KOPT-K1 (cell line): ENCODE measurements around the gene ATG2A.

ENCODE experiments used
- H3K27ac ChIP-seq: fragments of 200-600 bp; sonication (generic); 2 replicates; pipeline ENCODE4 v1.5.1; 2016; ENCODE audit warnings: antibody characterized with exemption, mild to moderate bottlenecking, low read depth, low read length; ENCODE audit not compliant: poor library complexity, severe bottlenecking
- H3K36me3 ChIP-seq: fragments of 200-600 bp; sonication (generic); 2 replicates; pipeline ENCODE4 v1.5.1; 2017; ENCODE audit warnings: antibody characterized with exemption, mild to moderate bottlenecking, low read length, moderate library complexity; ENCODE audit not compliant: insufficient read depth
- H3K9me3 ChIP-seq: fragments of 200-600 bp; sonication (generic); 2 replicates; pipeline ENCODE4 v1.5.1; 2017; ENCODE audit warnings: antibody characterized with exemption, low read length, mild to moderate bottlenecking; ENCODE audit not compliant: insufficient read depth, poor library complexity, severe bottlenecking

ATG2A gene

GRCh38 chr11:64866173-64866491, 50.9 kb downstream of the ATG2A start:
- H3K36me3 ChIP-seq = peaks cover 18% of the 10 kb centered on the region
- H3K9me3 ChIP-seq = no peaks in the 10 kb centered on the region
- no peak overlapping the region for H3K27ac ChIP-seq

DNA sequence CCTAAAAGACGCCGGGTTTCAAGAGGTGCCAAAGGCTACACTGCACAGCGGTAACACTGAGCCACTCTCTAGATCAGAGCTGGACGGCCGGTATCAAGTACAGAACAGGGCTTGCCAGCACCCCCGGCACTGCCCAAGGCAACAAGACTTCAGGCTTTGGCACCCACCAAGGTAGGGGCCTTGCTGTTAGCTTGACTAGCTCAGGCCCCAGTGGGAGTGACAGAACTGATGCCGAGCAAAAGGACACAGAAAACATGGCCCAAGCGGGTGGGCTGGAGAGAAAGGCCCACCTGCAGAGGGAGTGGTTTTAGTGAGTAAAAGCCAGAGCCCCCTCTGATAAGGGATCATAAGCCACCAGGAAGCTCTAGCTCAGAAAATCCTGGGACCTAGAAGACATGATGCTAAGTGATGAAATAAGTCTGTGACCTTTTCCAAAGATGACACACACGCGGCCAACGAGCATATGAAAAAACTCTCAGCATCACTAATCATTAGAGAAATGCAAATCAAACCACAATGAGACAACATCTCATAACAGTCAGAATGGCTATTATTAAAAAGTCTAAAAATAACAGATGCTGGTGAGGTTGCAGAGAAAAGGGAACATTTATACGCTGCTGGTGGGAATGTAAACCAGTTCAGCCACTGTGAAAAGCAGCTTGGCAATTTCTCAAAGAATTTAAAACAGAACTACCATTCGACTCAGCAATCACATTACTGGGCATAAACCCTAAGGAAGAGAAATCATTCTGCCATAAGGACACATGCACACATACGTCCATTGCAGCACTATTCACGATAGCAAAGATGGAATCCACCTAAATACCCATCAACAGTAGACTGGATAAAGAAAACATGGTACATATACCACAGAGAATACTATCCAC, 51.5 kb downstream of the ATG2A start:
- H3K36me3 ChIP-seq = peaks cover 12% of the 10 kb centered on the region
- peak overlapping the region; percentile 32 for H3K27ac ChIP-seq
- no peaks in the 10 kb centered on the region for H3K9me3 ChIP-seq

DNA sequence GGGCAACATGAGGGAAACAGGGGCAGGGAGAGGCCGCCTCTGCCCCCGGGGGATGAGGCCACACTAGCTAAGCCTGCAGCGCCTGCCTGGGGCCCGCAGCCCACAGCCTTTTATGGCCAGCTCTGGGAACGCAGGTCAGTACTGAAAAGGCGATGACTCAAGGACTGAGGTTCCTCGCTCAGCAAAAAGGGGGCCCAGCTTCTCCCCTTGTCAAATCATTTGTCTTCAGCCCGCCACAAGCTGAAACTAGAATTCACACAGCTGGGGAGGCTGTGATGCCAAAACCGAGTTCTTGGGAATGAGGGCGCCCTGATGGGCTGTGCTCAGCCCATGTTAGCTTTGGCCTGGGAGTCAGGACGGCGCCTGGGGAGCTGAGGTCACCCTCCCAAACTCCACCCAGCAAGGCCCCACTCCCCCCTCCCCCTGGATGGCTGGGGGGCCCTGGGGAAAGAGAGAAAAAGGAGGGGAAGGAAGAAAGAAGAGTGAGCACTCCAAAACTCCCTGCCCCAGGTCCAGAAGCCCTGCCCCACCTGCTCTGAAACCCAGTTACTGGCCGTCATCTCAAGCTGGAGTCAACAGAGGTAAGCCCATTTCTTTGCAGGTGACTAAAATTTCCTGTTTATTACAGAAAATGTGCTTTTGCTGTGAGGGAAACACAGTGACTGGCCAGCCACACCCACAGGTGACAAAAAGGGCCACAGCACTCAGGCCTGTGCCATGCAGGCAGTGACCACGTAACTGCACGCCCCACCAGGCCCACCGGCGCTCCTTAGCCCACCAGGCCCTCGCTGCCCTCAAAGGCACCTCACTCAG, 52.3 kb downstream of the ATG2A start:
- Histone ChIP-seq H3K9me3 (no peaks in the 10 kb centered on the region), H3K27ac (peak overlapping the region; percentile 32), H3K36me3 (peaks cover 8% of the 10 kb centered on the region; the same call in 1 of the 2 replicates)

- Histone ChIP-seq H3K36me3 (peaks cover 8% of the 10 kb centered on the region; the same call in 1 of the 2 replicates), H3K27ac (peak overlapping the region; percentile 32), H3K9me3 (no peaks in the 10 kb centered on the region)
Measured at GRCh38 chr11:64864135-64864472, 52.9 kb downstream of the ATG2A start.

GRCh38 chr11:64863391-64864060, 53.5 kb downstream of the ATG2A start:
- Histone ChIP-seq H3K27ac (peak overlapping the region; percentile 91), H3K9me3 (no peaks in the 10 kb centered on the region), H3K36me3 (peaks cover 8% of the 10 kb centered on the region)

GRCh38 chr11:64862987-64863390, 54.0 kb downstream of the ATG2A start:
- H3K9me3 ChIP-seq = no peaks in the 10 kb centered on the region
- H3K36me3 ChIP-seq = peaks cover 3% of the 10 kb centered on the region
- H3K27ac ChIP-seq = peak overlapping the region; percentile 91

- H3K9me3 ChIP-seq = no peaks in the 10 kb centered on the region
- H3K27ac ChIP-seq = peak overlapping the region; percentile 91
- H3K36me3 ChIP-seq = peaks cover 13% of the 10 kb centered on the region
Measured at GRCh38 chr11:64861227-64861975, 55.6 kb downstream of the ATG2A start.

DNA sequence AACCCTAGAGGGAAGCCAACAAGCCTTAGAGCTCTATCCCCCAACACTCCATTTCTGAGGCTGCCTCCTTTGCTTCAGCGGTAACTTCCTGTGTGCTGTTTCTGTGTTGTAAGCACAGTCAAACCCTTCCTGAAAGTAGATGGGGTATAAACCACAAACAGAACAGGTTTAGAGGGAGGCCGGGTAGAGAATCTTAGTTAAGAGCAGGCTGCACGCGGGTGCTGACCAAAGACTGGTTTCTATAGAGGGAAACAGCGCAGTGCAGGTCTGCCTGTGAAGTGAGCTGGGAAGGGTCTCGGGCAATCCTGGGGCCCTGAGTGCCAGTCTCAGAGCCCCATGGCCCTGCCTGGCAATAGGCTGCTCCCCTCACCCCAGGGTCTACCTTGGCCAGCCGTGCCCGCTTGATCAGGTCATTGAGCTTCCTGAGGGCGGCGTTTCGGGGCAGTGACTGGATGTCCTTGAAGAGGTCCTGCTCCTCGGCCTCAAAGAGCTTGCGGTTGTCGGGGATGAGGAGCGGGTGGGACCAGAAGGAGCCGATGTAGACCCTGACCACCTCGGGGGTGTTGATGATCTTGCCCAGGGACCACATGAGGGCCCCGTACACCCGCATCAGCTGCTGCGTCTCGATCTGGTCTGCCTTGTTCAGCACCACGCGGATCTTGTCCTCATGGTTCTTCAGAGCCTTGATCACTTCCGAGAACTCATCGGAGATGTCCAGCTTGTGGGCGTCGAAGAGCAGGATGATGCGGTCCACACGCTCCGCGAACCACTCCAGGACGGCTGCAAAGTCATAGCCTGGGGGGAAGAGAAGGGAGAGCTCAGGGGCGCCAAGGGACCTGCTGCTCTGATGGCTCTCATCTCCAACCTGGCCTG, 57.2 kb downstream of the ATG2A start:
- Histone ChIP-seq H3K9me3 (no peaks in the 10 kb centered on the region), H3K36me3 (peaks cover 26% of the 10 kb centered on the region), H3K27ac (peak overlapping the region; percentile 91)

GRCh38 chr11:64858467-64859263, 58.3 kb downstream of the ATG2A start:
- Histone ChIP-seq H3K9me3 (no peaks in the 10 kb centered on the region), H3K36me3 (peaks cover 37% of the 10 kb centered on the region), H3K27ac (peak overlapping the region; percentile 91)

GRCh38 chr11:64857485-64857884, 59.5 kb downstream of the ATG2A start:
- peak overlapping the region; percentile 24 for H3K27ac ChIP-seq

DNA sequence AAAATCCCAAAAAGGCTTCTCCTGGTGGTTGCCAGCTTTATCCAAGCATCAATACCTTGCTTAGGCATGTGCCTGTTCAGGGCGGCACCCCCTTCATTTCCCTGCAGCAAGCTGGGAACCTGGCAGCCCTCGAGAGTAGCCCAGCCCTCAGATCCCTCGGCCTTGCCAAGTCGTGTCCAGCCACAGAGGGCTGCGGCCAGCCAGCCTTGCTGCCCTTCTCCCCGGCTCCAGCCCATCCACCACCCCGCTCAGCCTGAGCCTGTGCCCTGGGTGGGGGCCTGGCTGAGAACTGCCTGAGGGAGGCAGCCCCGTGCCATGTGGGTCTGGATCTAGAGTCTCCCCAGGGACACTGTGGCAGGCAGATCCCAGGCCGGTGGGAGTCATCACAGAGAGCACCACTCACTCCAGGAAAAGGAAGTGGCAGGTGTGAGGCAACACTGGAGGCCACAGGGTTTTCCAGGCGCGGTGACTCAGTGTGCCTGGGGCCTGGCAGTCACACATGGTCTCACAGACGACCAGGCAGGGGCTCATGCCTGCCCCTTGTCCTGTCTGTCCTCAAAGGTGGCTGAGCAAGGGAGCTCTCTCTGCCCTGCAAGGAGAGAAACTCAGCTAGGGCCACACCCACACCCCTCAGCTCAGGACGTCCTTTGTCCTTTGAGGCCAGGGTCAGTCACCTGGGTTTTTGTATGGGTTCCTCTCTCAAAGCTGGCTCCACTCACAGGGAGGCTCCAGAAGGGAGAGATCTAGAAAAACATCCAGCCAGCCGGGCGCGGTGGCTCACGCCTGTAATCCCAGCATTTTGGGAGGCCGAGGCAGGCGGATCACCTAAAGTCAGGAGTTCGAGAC, 60.4 kb downstream of the ATG2A start:
- no peaks in the 10 kb centered on the region for H3K9me3 ChIP-seq
- H3K27ac ChIP-seq = peak overlapping the region; percentile 33
- peaks cover 50% of the 10 kb centered on the region for H3K36me3 ChIP-seq

More at GRCh38 chr11:64857485-64857884, 59.5 kb downstream of the ATG2A start:
- no peaks in the 10 kb centered on the region for H3K9me3 ChIP-seq
- H3K36me3 ChIP-seq = peaks cover 49% of the 10 kb centered on the region

DNA sequence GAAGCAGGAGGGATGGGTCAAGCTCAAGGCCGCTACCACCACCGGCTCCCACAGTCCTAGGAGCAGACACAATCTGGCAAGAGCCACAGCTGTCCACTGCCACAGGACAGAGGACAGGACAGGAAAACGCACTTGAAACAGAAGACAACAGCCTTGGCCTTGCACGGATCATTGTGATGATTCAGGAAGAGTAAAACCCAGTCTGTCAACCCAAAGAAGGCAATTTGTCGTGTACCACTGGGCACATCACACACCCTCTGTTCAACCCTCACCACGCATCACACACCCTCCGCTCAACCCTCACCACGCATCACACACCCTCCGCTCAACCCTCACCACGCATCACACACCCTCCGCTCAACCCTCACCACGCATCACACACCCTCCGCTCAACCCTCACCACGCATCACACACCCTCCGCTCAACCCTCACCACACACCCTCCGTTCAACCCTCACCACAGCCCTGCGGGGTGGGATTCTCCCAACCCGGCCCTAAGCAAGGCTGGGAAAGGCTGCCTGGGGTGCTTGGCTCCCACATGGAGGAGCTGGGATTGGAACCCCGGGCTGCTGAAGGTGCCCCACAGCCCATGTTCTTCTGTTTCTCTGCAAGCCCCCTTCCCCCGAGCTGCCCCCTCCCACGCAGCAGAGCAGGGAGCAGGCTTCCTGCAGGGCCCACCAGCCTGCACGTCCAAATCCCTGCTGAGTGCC, 61.3 kb downstream of the ATG2A start:
- H3K36me3 ChIP-seq = peaks cover 50% of the 10 kb centered on the region
- peak overlapping the region; percentile 33 for H3K27ac ChIP-seq
- no peaks in the 10 kb centered on the region for H3K9me3 ChIP-seq
